HG03108 (cell line): ENCODE measurements around the gene OR2J3.
"Not testable (repeated sequence)": the region's sequence is repeated elsewhere in the genome, so short reads cannot be mapped to it uniquely, and the experiment has no call there.

Source experiments
- ATAC-seq: cut with Tn5 transposase; IDR thresholded peaks from one replicate; pipeline ENCODE4 v1.9.1; 2021; ENCODE audit warnings: moderate library complexity; ENCODE audit not compliant: unreplicated experiment

Gene OR2J3

DNA sequence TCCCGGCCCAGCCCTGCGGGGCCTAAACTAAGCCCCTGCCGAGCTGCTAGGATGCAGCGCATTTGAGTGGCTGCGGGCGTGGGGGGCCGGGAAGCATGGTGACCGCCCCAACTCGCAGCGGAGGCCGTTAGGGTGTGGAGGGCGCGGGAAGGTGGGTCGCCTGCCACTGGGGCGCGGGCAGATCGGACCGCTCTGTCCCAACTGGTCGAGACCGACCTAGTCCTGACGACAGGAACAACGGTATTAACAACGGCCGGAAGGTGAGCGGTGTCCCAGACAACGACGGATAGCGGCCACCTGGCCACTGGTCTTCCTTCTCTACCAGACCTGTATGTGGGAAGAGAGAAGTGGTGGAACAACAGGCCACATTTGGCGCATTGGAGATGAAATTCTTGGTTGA, 52.1 kb downstream of the OR2J3 start:
- ATAC-seq, result not testable (repeated sequence)
